Parathyroid adenoma (tissue), 2 donors: ENCODE data around the gene LHFPL4.
"Not testable (repeated sequence)": the region's sequence is repeated elsewhere in the genome, so short reads cannot be mapped to it uniquely, and the experiment has no call there.

Experiments used
- H2AFZ ChIP-seq: fragments of 300-600 bp; sonication (generic); one replicate; pipeline ENCODE4 v1.7.0; 2017; ENCODE audit warnings: antibody characterized with exemption, mild to moderate bottlenecking
- H3K27ac ChIP-seq: fragments of 300-600 bp; sonication (generic); one replicate; pipeline ENCODE4 v1.7.0; 2017
- H3K27me3 ChIP-seq: fragments of 300-600 bp; sonication (generic); one replicate; pipeline ENCODE4 v1.7.0; 2017; ENCODE audit warnings: low read length; ENCODE audit not compliant: control insufficient read depth, insufficient read depth
- H3K36me3 ChIP-seq: fragments of 300-600 bp; sonication (generic); one replicate; pipeline ENCODE4 v1.7.0; 2017; ENCODE audit warnings: low read length; ENCODE audit not compliant: control insufficient read depth, insufficient read depth
- H3K4me1 ChIP-seq: fragments of 300-600 bp; sonication (generic); one replicate; pipeline ENCODE4 v1.7.0; 2017; ENCODE audit warnings: control low read depth
- H3K4me2 ChIP-seq: fragments of 300-600 bp; sonication (generic); one replicate; pipeline ENCODE4 v1.7.0; 2017; ENCODE audit warnings: low read length
- H3K4me3 ChIP-seq: fragments of 300-600 bp; sonication (generic); one replicate; pipeline ENCODE4 v1.7.0; 2017; ENCODE audit warnings: low read depth, low read length
- H3K79me2 ChIP-seq: fragments of 300-600 bp; sonication (generic); one replicate; pipeline ENCODE4 v1.7.0; 2017; ENCODE audit warnings: control low read depth
- H3K9ac ChIP-seq: fragments of 300-600 bp; sonication (generic); one replicate; pipeline ENCODE4 v1.7.0; 2017; ENCODE audit warnings: mild to moderate bottlenecking
- H3K9me3 ChIP-seq: fragments of 300-600 bp; sonication (generic); one replicate; pipeline ENCODE4 v1.7.0; 2017; ENCODE audit warnings: low read length; ENCODE audit not compliant: control insufficient read depth
- CTCF ChIP-seq: fragments of 300-600 bp; sonication (generic); IDR thresholded peaks from one replicate; pipeline ENCODE4 v1.7.0; 2017; ENCODE audit warnings: antibody characterized with exemption, mild to moderate bottlenecking
- donor health status: primary hyperparathyroidism.

The LHFPL4 gene

GRCh38 chr3:9595877-9596276 is 42.3 kb upstream of the LHFPL4 start:
- no peak overlapping the region for H2AFZ ChIP-seq
- H3K79me2 ChIP-seq = no peaks in the 10 kb centered on the region
- H3K36me3 ChIP-seq = no peaks in the 10 kb centered on the region
- no peaks in the 10 kb centered on the region for H3K4me1 ChIP-seq
- no peak overlapping the region for H3K9ac ChIP-seq
- H3K4me3 ChIP-seq = no peak overlapping the region
- H3K27ac ChIP-seq = no peak overlapping the region
- H3K4me2 ChIP-seq = no peak overlapping the region
- no peaks in the 10 kb centered on the region for H3K9me3 ChIP-seq
- no peaks in the 10 kb centered on the region for H3K27me3 ChIP-seq
- no peak for TF ChIP-seq CTCF

- not testable (repeated sequence) for H3K9ac ChIP-seq
These were observed 38.2 kb upstream of the LHFPL4 start for GRCh38 chr3:9591781-9592180.

GRCh38 chr3:9590282-9590791 is 36.7 kb upstream of the LHFPL4 start:
- no peaks in the 10 kb centered on the region for H3K27me3 ChIP-seq
- H3K4me1 ChIP-seq = no peaks in the 10 kb centered on the region
- H3K27ac ChIP-seq = no peak overlapping the region
- no peak for TF ChIP-seq CTCF
- H2AFZ ChIP-seq = no peak overlapping the region
- no peaks in the 10 kb centered on the region for H3K9me3 ChIP-seq
- no peaks in the 10 kb centered on the region for H3K79me2 ChIP-seq
- H3K36me3 ChIP-seq = no peaks in the 10 kb centered on the region
- no peak overlapping the region for H3K9ac ChIP-seq
- H3K4me3 ChIP-seq = no peak overlapping the region
- H3K4me2 ChIP-seq = no peak overlapping the region

More at GRCh38 chr3:9591781-9592180, 38.2 kb upstream of the LHFPL4 start:
- not testable (repeated sequence) for H3K27ac ChIP-seq, H2AFZ ChIP-seq, H3K4me3 ChIP-seq, H3K27me3 ChIP-seq, H3K79me2 ChIP-seq, H3K4me2 ChIP-seq, H3K9me3 ChIP-seq, H3K36me3 ChIP-seq, H3K4me1 ChIP-seq

- H3K4me1 ChIP-seq = no peaks in the 10 kb centered on the region
- H3K9me3 ChIP-seq = no peaks in the 10 kb centered on the region
- H3K4me3 ChIP-seq = no peak overlapping the region
- H3K27ac ChIP-seq = no peak overlapping the region
- H3K9ac ChIP-seq = no peak overlapping the region
- H2AFZ ChIP-seq = no peak overlapping the region
- H3K36me3 ChIP-seq = no peaks in the 10 kb centered on the region
- H3K27me3 ChIP-seq = no peaks in the 10 kb centered on the region
- no peaks in the 10 kb centered on the region for H3K79me2 ChIP-seq
- no peak overlapping the region for H3K4me2 ChIP-seq
- TF ChIP-seq CTCF = no peak
These were observed 30.2 kb upstream of the LHFPL4 start for GRCh38 chr3:9583792-9584191.

- Histone ChIP-seq H3K4me2 (no peak overlapping the region), H3K79me2 (no peaks in the 10 kb centered on the region), H3K9ac (no peak overlapping the region), H3K36me3 (no peaks in the 10 kb centered on the region), H3K4me3 (no peak overlapping the region), H3K9me3 (no peaks in the 10 kb centered on the region), H3K27ac (no peak overlapping the region), H3K4me1 (no peaks in the 10 kb centered on the region), H3K27me3 (no peaks in the 10 kb centered on the region), H2AFZ (no peak overlapping the region)
- TF ChIP-seq CTCF = no peak
These were observed 29.7 kb upstream of the LHFPL4 start for GRCh38 chr3:9583371-9583770.
